Measurements from ENCODE around the gene PLEKHA7.

DNA sequence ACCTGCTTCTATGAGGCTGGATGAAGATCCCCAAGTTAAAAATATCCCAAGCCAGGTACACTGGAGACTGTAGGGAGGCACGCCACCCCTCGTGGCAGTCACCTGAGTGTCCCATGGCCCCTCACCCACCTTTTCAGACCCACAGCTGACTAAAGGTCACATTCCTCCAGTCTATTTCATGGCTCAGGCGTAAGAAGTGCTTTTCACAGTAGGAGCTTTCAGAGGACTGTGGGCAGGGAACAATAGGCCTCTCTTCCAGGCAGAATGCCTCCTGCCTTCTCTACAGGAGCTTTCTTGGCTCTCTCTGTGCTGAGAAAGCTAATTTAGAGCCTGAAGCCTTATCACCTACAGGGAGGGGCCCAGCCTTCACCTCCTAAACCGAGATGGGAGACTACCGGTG is 201.9 kb downstream of the PLEKHA7 start:
- TF ChIP-seq, protein P1, sequence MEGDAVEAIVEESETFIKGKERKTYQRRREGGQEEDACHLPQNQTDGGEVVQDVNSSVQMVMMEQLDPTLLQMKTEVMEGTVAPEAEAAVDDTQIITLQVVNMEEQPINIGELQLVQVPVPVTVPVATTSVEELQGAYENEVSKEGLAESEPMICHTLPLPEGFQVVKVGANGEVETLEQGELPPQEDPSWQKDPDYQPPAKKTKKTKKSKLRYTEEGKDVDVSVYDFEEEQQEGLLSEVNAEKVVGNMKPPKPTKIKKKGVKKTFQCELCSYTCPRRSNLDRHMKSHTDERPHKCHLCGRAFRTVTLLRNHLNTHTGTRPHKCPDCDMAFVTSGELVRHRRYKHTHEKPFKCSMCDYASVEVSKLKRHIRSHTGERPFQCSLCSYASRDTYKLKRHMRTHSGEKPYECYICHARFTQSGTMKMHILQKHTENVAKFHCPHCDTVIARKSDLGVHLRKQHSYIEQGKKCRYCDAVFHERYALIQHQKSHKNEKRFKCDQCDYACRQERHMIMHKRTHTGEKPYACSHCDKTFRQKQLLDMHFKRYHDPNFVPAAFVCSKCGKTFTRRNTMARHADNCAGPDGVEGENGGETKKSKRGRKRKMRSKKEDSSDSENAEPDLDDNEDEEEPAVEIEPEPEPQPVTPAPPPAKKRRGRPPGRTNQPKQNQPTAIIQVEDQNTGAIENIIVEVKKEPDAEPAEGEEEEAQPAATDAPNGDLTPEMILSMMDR (optimal IDR thresholded peaks at IDR 0.05 in 1 of 3, IDR thresholded peaks at IDR 0.05 in 1 of 3, conservative IDR thresholded peaks at IDR 0.05 in 1 of 3; ENCODE audit: extremely low read depth in 1 of 3, insufficient read depth in 2 of 3, low read length in 3 of 3): no peak
- TF ChIP-seq EZH2 (IDR thresholded peaks at IDR 0.05; ENCODE audit: low read length): no peak

Measured in keratinocyte (primary cell).